ENCODE measurements around the gene BLOC1S3. TPM values are rescaled to one million over a fixed set of nuclear protein-coding genes. Genes with fewer than 3 reads are reported as not detected.

The BLOC1S3 gene
- polyA plus RNA-seq, 1 donor (not counting 4 experiments of a cell fraction or from before 2014, with no cell fraction given) = 5.1 TPM

GRCh38 chr19:45158503-45159209 is 19.9 kb upstream of the BLOC1S3 start:
- Histone ChIP-seq H3K4me2 (ENCODE audit: control insufficient read depth, extremely low read depth, insufficient read depth, low read depth, low read length) (no peak overlapping the region), H2AFZ (ENCODE audit: control insufficient read depth, low read length) (no peak overlapping the region), H3K27me3 (ENCODE audit: control insufficient read depth, extremely low read depth, insufficient read depth, low read length) (peaks cover 8% of the 10 kb centered on the region), H3K79me2 (ENCODE audit: control insufficient read depth, insufficient read depth, low read length) (no peaks in the 10 kb centered on the region), H4K20me1 (ENCODE audit: control insufficient read depth, extremely low read depth, insufficient read depth, low read length) (peaks cover 2% of the 10 kb centered on the region), H3K4me1 (ENCODE audit: control insufficient read depth, extremely low read depth, insufficient read depth, low read length) (peaks cover 45% of the 10 kb centered on the region), H3K9me1 (ENCODE audit: control insufficient read depth, extremely low read depth, insufficient read depth, low read length) (no peaks in the 10 kb centered on the region), H3K36me3 (ENCODE audit: control insufficient read depth in 2 of 2, extremely low read depth in 1 of 2, insufficient read depth in 2 of 2, low read length in 2 of 2) (no peaks in the 10 kb centered on the region), H3K4me3 (ENCODE audit: control insufficient read depth in 2 of 3, extremely low read depth in 1 of 3, insufficient read depth in 2 of 3, low read depth in 1 of 3, low read length in 3 of 3) (no peak overlapping the region), H3K9ac (ENCODE audit: control insufficient read depth, extremely low read depth, insufficient read depth, low read length) (no peak overlapping the region), H3K27ac (ENCODE audit: control insufficient read depth, insufficient read depth, low read length) (no peak overlapping the region), H3K9me3 (ENCODE audit: control insufficient read depth, low read depth, low read length) (no peaks in the 10 kb centered on the region)
- dilution Hi-C loops (cut with MboI; ENCODE audit: extremely low pct_ligation_motif_present, low sequenced_read_pairs) = no loop called here
- no peak for DNase-seq (ENCODE audit: low read depth, low spot score)
- TF ChIP-seq CTCF (optimal IDR thresholded peaks at IDR 0.05 in 1 of 3, IDR thresholded peaks at IDR 0.05 in 1 of 3, conservative IDR thresholded peaks at IDR 0.05 in 1 of 3; ENCODE audit: extremely low read depth in 1 of 3, insufficient read depth in 2 of 3, low read length in 3 of 3) (no peak), EZH2 (IDR thresholded peaks at IDR 0.05; ENCODE audit: low read length) (no peak)
- no peak for FAIRE-seq

GRCh38 chr19:45159210-45159970 is 19.2 kb upstream of the BLOC1S3 start:
- peaks cover under 1% of the 10 kb centered on the region for H3K27me3 ChIP-seq (ENCODE audit: control insufficient read depth, extremely low read depth, insufficient read depth, low read length)
- no peaks in the 10 kb centered on the region for H3K79me2 ChIP-seq (ENCODE audit: control insufficient read depth, insufficient read depth, low read length)
- no peak for TF ChIP-seq CTCF (optimal IDR thresholded peaks at IDR 0.05 in 1 of 3, IDR thresholded peaks at IDR 0.05 in 1 of 3, conservative IDR thresholded peaks at IDR 0.05 in 1 of 3; ENCODE audit: extremely low read depth in 1 of 3, insufficient read depth in 2 of 3, low read length in 3 of 3)
- TF ChIP-seq EZH2 (IDR thresholded peaks at IDR 0.05; ENCODE audit: low read length) = no peak
- no peaks in the 10 kb centered on the region for H3K36me3 ChIP-seq (ENCODE audit: control insufficient read depth in 2 of 2, extremely low read depth in 1 of 2, insufficient read depth in 2 of 2, low read length in 2 of 2)
- H3K9ac ChIP-seq (ENCODE audit: control insufficient read depth, extremely low read depth, insufficient read depth, low read length) = no peak overlapping the region
- dilution Hi-C loops (cut with MboI; ENCODE audit: extremely low pct_ligation_motif_present, low sequenced_read_pairs) = no loop called here
- H2AFZ ChIP-seq (ENCODE audit: control insufficient read depth, low read length) = no peak overlapping the region
- H3K4me2 ChIP-seq (ENCODE audit: control insufficient read depth, extremely low read depth, insufficient read depth, low read depth, low read length) = no peak overlapping the region
- H4K20me1 ChIP-seq (ENCODE audit: control insufficient read depth, extremely low read depth, insufficient read depth, low read length) = peaks cover 2% of the 10 kb centered on the region
- no peak overlapping the region for H3K4me3 ChIP-seq (ENCODE audit: control insufficient read depth in 2 of 3, extremely low read depth in 1 of 3, insufficient read depth in 2 of 3, low read depth in 1 of 3, low read length in 3 of 3)
- H3K4me1 ChIP-seq (ENCODE audit: control insufficient read depth, extremely low read depth, insufficient read depth, low read length) = peaks cover 48% of the 10 kb centered on the region
- DNase-seq (ENCODE audit: low read depth, low spot score) = no peak
- H3K9me3 ChIP-seq (ENCODE audit: control insufficient read depth, low read depth, low read length) = no peaks in the 10 kb centered on the region
- no peak overlapping the region for H3K27ac ChIP-seq (ENCODE audit: control insufficient read depth, insufficient read depth, low read length)
- no peak for FAIRE-seq
- no peaks in the 10 kb centered on the region for H3K9me1 ChIP-seq (ENCODE audit: control insufficient read depth, extremely low read depth, insufficient read depth, low read length)

All from keratinocyte (primary cell).